Measurements from ENCODE around the gene SKAP1. TPM values are rescaled to one million over a fixed set of nuclear protein-coding genes. Genes with fewer than 3 reads are reported as not detected.

Gene SKAP1
- total and polyA plus RNA-seq, 2 experiments from 2014 or later: 0.27 TPM; not detected in 1

- Histone ChIP-seq H3K4me3 (no peak overlapping the region), H3K27me3 (ENCODE audit: insufficient read depth) (no peaks in the 10 kb centered on the region), H4K20me1 (replicated peaks; ENCODE audit: insufficient read depth) (0 out of 2 replicates have a peak, but pooled peaks cover 5% of the 10 kb centered on the region), H3K9me2 (ENCODE audit: insufficient read depth) (no peaks in the 10 kb centered on the region), H3K27ac (ENCODE audit: low read depth) (no peak overlapping the region), H3K4me1 (ENCODE audit: insufficient read depth) (peaks cover 10% of the 10 kb centered on the region), H3K4me2 (no peak overlapping the region), H2AFZ (no peak overlapping the region), H3F3A (replicated peaks; ENCODE audit: low read depth) (peaks cover 4% of the 10 kb centered on the region; the same call in 1 of the 2 replicates), H3K36me3 (ENCODE audit: insufficient read depth) (peaks cover 2% of the 10 kb centered on the region; the same call in 1 of the 2 replicates), H3K79me2 (replicated peaks; ENCODE audit: insufficient read depth) (no peaks in the 10 kb centered on the region)
- peaks cover 11% of the 10 kb centered on the region for H3K4me1 Mint-ChIP-seq
- TF ChIP-seq POLR2AphosphoS5 (IDR thresholded peaks at IDR 0.05; ENCODE audit: low read depth): no peak
- no peak for TF ChIP-seq JUNB (IDR thresholded peaks at IDR 0.05; ENCODE audit: unreplicated experiment)
- no peak for TF ChIP-seq CREB1 (CRISPR knock-in tag; IDR thresholded peaks at IDR 0.05; ENCODE audit: low read depth)
- TF ChIP-seq EZH2phosphoT487 (IDR thresholded peaks at IDR 0.05; ENCODE audit: unreplicated experiment): no peak
- TF ChIP-seq REST (IDR thresholded peaks at IDR 0.05; ENCODE audit: unreplicated experiment): no peak
- no peak for TF ChIP-seq STAT1 (IDR thresholded peaks at IDR 0.05; ENCODE audit: unreplicated experiment)
- TF ChIP-seq EZH2 (IDR thresholded peaks at IDR 0.05; ENCODE audit: low read depth, unreplicated experiment): no peak
- no peak for TF ChIP-seq NANOG (IDR thresholded peaks at IDR 0.05; ENCODE audit: borderline replicate concordance)
- TF ChIP-seq ZNF331 (CRISPR knock-in tag; IDR thresholded peaks at IDR 0.05; ENCODE audit: low read depth): no peak
- TF ChIP-seq ZNF462 (CRISPR knock-in tag; IDR thresholded peaks at IDR 0.05): no peak
- TF ChIP-seq CTCF (conservative IDR thresholded peaks at IDR 0.05; ENCODE audit: low read depth in 2 of 2): no peak
- TF ChIP-seq ETS1 (IDR thresholded peaks at IDR 0.05): no peak
- no peak for TF ChIP-seq ZNF114 (CRISPR knock-in tag; IDR thresholded peaks at IDR 0.05)
- ATAC-seq: no peak
- DNase-seq (ENCODE audit: low spot score): no peak
- H3K4me3 Mint-ChIP-seq: no peak overlapping the region
- H3K27ac Mint-ChIP-seq: no peak overlapping the region
- H3K27me3 Mint-ChIP-seq (ENCODE audit: insufficient read depth, low read depth, poor library complexity): peaks cover 6% of the 10 kb centered on the region
- H3K9me3 Mint-ChIP-seq: no peaks in the 10 kb centered on the region
- peaks cover 16% of the 10 kb centered on the region for H3K36me3 Mint-ChIP-seq (ENCODE audit: low read depth)
These were observed 304.0 kb downstream of the SKAP1 start for GRCh38 chr17:48125829-48126531.

Data from GM23338 (cell line).